Activated CD4-positive, alpha-beta T cell treated with anti-CD3 and anti-CD28 coated beads, Interleukin-2, amount 50 U/mL, for 1 hour (primary cell): ENCODE data around the gene LTV1.
"Not testable (repeated sequence)": the region's sequence is repeated elsewhere in the genome, so short reads cannot be mapped to it uniquely, and the experiment has no call there.

ENCODE experiments used
- DNase-seq: peaks from one replicate; pipeline ENCODE4 v3.0.0-alpha.2; 2020

LTV1 gene

DNA sequence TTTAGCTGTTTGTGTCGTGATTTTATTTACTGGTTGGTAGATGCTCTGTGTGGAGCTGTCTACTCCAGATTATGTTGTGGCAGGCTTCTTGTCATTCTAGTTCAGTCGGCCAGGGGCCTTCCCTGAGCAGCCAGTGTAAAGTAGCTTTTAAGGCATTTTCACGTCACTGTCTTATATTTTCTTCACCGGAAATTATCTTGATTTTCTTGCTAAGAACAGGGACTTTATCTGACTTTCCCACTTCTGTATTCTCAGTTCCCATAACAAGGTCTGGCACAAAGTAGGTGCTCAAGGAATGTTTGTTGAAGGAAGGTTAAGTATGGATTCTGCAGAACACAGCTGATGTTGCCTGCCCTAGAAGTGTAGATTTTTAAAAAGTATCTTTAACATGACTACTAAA is 868 bp downstream of the LTV1 start:
- no peak for DNase-seq

DNA sequence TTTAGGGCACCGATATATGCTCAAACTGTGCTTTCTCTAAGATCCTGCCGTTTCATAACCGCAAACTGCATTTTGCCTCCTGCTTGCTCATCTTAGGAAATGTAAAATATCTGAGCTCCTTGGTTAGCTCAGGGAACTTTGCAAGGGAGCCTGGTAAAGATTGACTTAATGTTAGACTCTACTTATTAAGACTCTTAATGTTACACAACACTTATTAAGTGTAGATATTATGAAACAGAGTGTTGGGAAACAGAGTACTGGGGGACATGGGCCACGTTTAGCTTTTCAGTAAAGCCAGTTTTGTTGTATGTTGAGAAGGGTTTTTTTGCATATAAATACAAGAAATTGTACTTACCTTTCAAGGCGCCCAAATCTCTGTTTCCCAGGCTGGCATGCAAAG is 1.9 kb downstream of the LTV1 start:
- DNase-seq, result no peak

DNA sequence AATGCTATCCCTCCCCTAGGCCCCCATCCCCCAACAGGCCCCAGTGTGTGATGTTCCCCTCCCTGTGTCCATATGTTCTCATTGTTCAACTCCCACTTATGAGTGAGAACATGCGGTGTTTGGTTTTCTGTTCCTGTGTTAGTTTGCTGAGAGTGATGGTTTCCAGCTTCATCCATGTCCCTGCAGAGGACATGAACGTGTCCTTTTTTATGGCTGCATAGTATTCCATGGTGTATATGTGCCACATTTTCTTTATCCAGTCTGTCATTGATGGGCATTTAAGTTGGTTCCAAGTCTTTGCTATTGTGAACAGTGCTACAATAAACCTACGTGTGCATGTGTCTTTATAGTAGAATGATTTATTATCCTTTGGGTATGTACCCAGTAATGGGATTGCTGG is 8.6 kb downstream of the LTV1 start:
- DNase-seq, result not testable (repeated sequence)

DNA sequence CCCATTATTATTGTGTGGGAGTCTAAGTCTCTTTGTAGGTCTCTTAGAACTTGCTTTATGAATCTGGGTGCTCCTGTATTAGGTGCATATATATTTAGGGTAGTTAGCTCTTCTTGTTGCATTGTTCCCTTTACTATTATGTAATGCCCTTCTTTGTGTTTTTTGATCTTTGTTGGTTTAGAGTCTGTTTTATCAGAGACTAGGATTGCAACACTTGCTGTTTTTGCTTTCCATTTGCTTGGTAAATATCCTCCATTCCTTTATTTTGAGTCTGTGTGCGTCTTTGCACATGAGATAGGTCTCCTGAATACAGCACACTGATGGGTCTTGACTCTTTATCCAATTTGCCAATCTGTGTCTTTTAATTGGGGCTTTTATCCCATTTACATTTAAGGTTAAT is 11.9 kb downstream of the LTV1 start:
- DNase-seq, result not testable (repeated sequence)

DNA sequence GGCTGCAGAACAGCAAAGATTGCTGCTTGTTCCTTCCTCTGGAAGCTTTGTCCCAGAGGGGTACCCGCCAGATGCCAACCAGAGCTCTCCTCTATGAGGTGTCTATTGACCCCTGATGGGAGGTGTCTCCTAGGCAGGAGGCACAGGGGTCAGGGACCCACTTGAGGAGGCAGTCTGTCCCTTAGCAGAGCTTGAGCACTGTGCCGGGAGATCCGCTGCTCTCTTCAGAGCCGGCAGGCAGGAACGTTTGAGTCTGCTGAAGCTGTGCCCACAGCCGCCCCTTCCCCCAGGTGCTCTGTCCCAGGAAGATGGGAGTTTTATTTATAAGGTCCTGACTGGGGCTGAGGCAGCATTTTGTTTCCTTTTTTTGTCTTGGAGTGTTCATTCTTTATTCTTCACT is 13.6 kb downstream of the LTV1 start:
- DNase-seq, result not testable (repeated sequence)

DNA sequence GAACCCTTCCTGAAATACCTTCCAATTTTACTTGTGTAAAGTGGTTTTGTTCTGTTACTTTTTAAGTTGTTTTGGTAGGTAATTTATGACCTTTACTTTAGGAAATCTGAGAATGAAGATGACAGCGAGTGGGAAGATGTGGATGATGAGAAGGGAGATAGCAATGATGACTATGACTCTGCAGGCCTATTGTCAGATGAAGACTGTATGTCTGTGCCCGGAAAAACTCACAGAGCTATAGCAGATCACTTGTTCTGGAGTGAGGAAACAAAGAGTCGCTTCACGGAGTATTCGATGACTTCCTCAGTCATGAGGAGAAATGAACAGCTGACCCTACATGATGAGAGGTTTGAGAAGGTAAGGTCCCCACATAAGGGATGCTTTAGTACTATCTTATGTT is 14.5 kb downstream of the LTV1 start:
- no peak for DNase-seq

DNA sequence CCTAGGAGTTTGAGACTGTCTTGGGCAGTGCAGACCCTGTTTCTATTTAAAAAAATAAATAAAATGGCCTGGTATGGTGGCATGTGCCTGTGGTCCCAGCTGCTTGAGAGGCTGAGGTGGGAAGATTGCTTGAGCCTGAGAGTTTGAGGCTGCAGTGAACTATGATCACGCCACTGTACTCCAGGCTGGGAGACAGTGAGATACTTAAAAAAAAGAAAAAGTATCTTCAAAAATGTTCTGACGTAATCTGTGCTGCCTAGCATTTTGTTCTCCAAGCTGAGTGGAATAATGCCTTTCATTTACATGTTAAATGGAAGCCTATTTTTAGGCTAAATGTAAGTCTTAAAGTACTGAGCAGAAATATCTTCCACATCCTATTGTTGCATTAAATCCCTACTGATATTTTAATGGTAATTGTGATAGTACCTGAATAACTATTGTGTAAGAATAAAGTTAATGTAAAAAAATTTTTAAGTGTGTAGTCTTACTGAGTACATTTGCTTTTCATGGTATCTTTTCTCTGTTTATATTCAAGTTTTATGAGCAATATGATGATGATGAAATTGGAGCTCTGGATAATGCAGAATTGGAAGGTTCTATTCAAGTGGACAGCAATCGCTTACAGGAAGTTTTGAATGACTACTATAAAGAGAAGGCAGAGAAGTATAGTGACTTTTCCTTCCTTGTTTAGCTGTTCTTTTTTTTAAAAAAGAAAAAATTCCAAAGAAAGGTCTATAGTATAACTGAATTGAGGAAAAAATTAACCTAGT is 16.9 kb downstream of the LTV1 start:
- DNase-seq, result no peak

DNA sequence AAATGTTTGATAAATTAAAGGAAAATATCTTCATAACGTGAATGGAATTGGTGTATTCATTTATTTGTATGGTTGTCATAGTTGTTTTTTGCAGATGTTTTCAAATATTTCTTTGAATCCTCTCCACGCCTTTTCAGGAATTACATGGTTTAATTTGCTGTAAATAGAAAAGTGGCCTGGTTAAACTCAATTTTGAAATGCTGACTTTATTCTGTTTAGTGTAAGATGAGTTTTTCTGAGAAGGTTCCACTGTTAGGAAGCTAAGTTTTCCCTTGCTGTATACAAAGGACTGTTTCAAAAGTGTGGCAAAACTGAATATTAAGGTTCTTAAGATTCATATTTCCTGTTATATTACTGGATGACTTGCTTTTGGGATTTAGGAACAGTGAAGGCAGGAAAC is 20.6 kb downstream of the LTV1 start:
- no peak for DNase-seq

DNA sequence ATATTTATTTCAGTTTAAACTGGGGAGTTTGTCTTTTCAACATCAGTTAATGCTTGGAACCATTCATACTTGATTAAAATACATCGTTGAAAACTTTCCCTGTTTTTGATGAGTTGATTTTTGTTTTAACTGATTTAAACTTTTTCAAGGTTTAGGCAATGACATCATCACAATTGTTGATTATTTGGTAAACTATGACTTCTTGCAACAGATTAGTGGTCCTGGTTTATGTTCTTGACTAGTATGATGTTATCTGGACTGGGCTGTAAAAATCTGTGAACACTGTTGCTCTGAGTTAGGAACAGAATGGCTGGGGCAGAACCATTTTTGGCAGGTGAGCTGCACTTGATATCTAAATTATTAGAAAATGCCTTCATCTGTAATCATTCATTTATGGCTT is 21.1 kb downstream of the LTV1 start, which contains the start of gene ZC2HC1B:
Gene ZC2HC1B, plus strand, starts transcription at position 241 of the 400 bp plus-strand sequence. Its CDS starts 66 bp downstream, at position 307.
- no peak for DNase-seq

DNA sequence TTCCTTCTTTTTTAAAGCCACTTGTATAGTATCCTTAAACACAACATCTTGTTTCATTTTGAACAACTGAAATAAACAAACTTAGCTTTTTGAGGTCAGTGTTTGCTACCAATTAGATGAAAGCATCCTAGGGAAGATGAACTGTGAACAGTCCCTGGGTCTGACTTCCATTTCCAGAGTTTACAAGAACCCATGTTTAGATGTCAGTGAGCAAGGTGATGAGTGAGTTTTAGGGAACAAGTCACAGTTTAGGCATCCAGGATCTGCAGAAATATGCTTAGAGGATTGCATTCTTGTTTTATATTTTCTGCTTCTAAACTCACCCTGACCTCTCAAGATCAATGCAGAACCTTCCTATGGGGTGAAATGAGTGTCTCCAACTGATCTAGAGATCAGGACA is 24.1 kb downstream of the LTV1 start:
- DNase-seq, result no peak

DNA sequence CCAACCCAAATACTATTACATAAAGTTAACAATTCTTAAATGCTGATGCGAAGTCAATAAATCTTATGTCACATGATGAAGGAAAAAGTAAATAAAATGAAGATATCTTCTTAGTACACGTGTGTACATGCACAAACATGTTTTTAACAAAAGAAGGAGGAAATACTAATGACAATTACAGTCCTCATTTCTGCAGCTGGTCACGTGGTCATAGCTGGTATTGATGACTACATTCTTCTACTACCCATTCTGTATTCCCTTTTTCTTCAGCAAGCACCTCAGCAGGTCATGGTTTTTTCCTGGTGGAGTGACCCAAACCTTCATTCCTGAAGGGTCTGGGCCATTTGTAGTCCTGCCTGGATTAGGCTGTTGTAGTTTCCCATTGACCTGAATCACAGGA is 25.7 kb downstream of the LTV1 start:
- not testable (repeated sequence) for DNase-seq

DNA sequence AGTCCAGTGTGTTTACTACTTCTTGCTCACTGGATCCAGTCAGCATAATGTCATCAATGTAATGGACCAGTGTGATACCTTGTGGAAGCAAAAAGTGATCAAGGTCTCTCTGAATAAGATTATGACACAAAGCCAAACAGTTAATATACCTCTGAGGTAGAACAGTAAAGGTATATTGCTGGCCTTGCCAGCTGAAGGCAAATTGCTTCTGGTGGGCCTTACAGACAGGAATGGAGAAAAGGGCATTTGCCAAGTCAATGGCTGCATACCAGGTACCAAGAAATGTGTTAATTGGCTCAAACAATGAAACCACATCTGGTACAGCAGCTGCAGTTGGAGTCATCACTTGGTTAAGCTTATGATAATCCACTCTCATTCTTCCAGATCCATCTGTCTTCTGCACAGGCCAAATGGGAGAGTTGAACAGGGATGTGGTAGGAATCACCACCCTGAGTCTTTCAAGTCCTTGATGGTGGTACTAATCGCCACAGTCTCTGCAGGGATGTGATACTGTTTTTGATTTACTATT is 28.1 kb downstream of the LTV1 start:
- DNase-seq, result not testable (repeated sequence)

DNA sequence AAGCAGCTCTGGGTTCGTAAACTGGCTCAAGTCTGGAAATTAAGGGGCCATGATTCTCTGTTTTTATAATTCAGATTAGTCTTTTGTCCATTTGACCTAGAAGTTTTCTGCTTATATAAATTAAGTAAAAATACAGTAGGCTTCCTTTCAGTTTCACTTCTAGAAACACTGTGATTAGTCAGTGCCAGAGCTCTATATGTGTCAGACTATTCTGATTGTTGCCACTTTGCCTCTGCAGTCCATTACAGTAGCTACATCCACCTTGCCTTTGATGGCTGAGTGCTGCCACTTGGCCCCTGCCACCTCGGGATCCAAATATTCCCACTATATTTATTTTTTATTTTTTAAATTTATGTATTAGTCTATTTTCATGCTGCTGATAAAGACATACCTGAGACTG is 29.1 kb downstream of the LTV1 start:
- no peak for DNase-seq

DNA sequence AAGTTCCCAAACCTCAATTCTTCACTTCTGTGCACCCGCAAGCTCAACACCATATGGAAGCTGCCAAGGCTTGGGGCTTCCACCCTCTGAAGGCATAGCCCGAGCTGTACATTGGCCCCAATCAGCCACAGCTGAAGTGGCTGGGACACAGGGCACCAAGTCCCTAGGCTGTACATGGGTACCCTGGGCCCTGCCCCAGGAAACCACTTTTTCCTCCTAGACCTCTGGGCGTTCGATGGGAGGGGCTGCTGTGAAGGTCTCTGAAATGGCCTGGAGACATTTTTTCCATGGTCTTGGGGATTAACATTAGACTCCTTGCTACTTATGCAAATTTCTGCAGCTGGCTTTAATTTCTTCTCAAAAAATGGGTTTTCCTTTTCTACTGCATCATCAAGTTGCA is 30.5 kb downstream of the LTV1 start:
- not testable (repeated sequence) for DNase-seq

DNA sequence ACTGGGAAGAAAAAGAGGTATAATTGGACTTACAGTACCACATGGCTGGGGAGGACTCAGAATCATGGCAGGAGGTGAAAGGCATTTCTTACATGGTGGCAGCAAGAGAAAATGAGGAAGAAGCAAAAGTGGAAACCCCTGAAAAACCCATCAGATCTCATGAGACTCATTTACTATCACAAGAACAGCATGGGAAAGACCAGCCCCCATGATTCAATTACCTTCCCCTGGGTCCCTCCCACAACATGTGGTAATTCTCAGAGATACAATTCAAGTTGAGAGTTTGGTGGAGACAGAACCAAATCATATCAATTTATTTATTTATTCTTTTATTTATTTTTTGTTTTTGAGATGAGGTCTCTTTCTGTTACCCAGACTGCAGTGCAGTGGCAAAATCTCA is 31.4 kb downstream of the LTV1 start:
- not testable (repeated sequence) for DNase-seq

DNA sequence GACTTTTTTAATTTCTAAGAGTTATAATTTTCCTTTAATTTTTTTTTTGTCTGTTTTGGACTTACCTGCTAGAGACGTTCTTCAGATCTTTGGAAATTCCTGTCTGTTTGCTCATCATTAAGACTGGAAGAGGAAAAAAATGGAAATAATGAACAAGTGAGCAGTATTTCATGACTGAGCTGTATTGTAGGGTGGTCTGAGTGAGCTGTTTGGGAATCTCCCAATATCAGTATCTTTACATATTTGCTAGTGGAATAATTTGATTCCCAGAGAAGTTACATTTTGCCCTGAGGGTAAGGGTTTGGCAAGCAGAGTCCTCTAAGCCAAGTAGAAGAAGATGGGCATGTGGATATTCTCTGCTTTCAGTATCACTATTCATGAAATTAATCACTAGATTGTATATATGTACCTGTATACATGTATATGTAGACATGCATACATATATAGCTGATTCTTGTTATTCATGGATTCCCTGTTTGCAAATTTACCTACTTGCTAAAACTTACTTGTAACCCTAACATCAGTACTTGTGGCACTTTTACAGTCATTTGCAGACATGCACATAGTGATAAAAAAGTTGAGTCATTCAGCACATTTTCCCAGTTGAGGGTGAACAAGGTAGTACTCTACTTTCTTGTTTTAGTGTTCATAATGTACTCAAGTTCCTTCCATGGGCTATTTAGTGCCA is 34.6 kb downstream of the LTV1 start:
- DNase-seq, result no peak

DNA sequence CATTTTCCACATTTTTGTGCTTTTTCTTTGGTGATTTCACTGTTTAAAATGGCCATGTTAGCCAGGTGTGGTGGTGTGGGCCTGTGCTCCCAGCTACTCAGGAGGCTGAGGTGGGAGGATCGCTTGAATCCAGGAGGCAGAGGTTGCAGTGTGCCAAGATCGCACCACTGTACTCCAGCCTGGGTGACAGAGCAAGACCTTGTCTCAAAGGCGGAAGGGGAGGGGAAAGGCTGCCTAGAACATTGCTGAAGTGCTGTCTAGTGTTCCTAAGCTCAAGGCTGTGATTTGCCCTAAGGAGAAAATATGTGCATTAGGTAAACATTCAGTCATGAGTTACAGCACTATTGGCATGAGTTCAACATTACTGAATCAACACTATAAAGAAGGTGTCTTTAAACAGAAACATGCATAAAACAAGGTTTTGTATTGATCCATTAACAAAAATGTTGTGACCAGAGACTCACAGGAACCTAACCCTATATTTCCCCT is 35.2 kb downstream of the LTV1 start:
- DNase-seq, result no peak

DNA sequence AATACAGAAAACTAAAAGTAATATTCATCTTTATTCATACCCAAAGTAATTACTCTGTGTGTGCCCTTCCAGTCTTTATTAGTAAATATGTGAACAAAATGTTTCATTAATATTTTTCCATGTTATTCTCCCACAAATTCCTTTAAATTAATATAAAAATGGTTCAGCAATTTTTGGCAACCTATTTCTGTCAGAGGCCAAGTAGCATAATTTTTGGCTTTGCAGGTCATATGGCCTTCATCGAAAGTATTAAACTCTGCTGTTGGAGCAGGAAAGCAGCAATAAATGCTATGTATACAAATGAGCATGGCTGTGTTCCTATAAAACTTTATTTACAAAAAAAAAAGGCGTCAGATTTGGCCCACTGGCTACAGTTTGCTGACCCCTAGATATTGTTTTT is 37.3 kb downstream of the LTV1 start:
- no peak for DNase-seq

DNA sequence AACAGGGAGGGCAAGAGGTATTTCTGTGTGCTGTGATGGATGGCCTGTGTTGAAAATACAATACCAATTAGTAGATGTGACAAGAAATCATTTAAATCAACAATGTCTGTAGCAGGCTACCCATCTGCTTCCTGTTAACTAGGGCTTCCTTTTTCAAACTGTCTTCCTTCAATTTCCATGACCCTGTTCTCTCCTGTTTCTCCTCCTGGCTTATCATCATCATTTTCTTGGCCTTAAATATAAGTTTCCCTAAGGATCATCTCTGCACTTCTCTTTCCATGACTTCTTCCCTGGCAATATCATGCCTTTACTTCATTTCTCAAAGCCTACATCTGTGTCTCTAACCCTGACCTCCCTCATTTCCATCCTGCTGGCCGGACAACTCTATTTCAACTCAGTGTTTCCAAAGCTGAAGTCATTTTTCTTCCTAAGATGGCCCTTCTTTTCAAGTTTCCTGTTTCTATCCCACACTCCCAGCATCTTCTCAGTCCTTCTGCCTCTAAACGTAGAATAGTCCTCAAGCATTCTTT is 39.3 kb downstream of the LTV1 start:
- DNase-seq, result no peak

DNA sequence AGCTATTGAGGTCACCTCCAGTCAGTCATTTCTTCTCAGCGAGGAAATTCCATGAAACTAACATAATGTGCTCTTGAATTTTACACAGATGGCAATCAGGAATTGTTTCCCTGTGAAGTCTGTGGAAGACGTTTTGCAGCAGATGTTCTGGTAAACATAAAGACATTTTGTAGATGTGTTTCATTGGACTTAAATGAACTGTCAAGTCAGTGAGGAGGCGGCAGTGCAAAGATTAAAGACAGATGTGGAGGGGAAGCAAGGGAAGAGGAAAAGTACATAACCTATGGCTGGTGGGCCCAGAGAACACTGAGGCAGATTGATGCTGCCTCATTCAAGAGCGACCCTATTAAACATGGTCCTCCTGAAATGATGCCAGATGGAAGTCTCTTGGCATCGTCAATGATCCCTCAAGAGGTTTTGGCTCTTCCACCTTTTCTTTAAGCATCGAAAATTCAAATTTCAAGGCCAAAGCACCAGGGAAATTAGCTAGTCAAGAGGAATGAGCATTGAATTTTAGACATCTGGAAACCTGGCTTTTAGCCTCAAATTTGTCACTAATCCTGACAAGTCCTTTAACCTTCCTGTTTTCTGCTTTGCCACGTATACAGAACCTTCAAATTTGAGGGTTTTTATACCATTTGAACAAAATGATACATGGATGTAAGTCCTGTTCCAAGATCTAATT is 41.2 kb downstream of the LTV1 start:
- no peak for DNase-seq

DNA sequence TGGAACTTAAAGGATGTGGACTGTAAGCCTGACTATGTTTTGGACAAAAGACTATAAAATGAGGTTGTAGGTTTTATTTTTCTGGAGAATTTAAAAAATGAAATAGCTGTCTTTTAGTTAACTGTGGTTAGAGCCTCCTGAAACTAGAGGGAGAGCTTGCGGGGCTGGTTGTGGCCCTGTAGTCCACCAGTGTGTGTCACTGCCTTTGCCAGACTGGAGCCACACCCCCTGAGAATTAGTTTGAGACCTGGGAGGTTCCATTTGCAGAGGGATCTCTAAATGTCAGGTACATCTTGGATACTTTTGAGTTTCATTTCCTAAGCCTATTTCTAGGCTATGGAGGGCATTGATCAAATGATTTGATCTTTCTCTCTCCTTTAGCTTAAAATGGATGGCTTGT is 42.0 kb downstream of the LTV1 start:
- DNase-seq, result no peak

DNA sequence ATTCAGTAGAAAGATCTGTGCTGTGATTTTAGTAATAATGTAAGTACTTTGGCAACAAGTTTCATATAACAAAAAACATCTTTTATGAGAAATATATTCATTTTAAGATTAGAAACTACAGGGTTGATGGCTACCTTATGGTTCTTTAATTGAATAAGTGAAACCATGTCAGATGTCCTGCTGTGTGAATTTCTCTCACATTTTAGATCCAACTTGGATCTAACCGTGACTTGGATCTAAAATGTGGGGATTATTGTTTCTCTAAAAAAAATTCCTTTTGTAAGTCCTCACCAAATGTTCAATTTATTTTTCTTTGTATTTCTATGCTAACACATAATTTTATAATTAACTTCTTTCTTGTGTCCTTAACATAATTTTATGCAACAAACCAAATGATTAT is 51.5 kb downstream of the LTV1 start:
- no peak for DNase-seq
